Thoracic aorta (tissue), 2 donors: ENCODE measurements around the gene SIMC1. TPM values are rescaled to one million over a fixed set of nuclear protein-coding genes. Genes with fewer than 3 reads are reported as not detected.

Source experiments
- ATAC-seq: fragments of 150-250 bp; one replicate; pipeline ENCODE4 v1.8.0; 2017; ENCODE audit warnings: low read depth; ENCODE audit not compliant: insufficient number of reproducible peaks, low FRiP score
- DNase-seq: peaks from one replicate; pipeline ENCODE4 v3.0.0-alpha.2; 2020; ENCODE audit warnings: low spot score
- H3K27ac ChIP-seq, 2 donors: fragments of 200-600 bp; sonication (generic); 1 replicate in 1 of 2; 2 replicates in 1 of 2; pipeline ENCODE4 v1.5.1; 2016; ENCODE audit warnings: mild to moderate bottlenecking in 2 of 2, moderate library complexity in 2 of 2
- H3K27me3 ChIP-seq: fragments of 200-600 bp; sonication (generic); replicated peaks from 2 replicates; pipeline ENCODE4 v1.6.0; 2016; ENCODE audit warnings: mild to moderate bottlenecking; ENCODE audit not compliant: insufficient read depth
- H3K36me3 ChIP-seq: fragments of 200-600 bp; sonication (generic); one replicate; pipeline ENCODE4 v1.5.1; 2016
- H3K4me1 ChIP-seq, 2 donors: fragments of 200-600 bp; sonication (generic); 1 replicate in 1 of 2; 2 replicates in 1 of 2; pipeline versions ENCODE4 v1.5.1 to v1.6.0; 2016; ENCODE audit warnings: low read depth in 2 of 2, mild to moderate bottlenecking in 1 of 2; ENCODE audit not compliant: control insufficient read depth in 1 of 2
- H3K4me3 ChIP-seq: fragments of 200-600 bp; sonication (generic); 2 replicates; pipeline ENCODE4 v1.5.1; 2016; ENCODE audit warnings: mild to moderate bottlenecking
- H3K9me3 ChIP-seq: fragments of 200-600 bp; sonication (generic); 2 replicates; pipeline ENCODE4 v1.5.1; 2016
- CTCF ChIP-seq: fragments of 200-600 bp; sonication (generic); IDR thresholded peaks from one replicate; pipeline ENCODE4 v1.5.1; 2019; ENCODE audit warnings: antibody characterized with exemption
- total RNA-seq, 2 donors: library from RNA; depleted of rRNA; stranded (reverse); fragments of >200 nt; gene quantifications; one replicate each; pipeline versions ENCODE4 v1.1.0 to v1.2.3, GENCODE V29; 2016

The SIMC1 gene
- total RNA-seq, 2 donors from 2014 or later: 17.7 to 20.3 TPM

GRCh38 chr5:176388444-176389134 is 150.4 kb downstream of the SIMC1 start, which contains the start of the genes HIGD2A and NOP16:
TSS of gene HIGD2A (plus strand) at chr5:176388751. CDS start at chr5:176388820, 69 bp downstream.
TSS of gene NOP16 (minus strand) at chr5:176388598. CDS start at chr5:176388539, 59 bp downstream.
- ATAC-seq: peak; percentile 99
- Histone ChIP-seq H3K27me3 (no peaks in the 10 kb centered on the region), H3K4me1 (peaks cover 9 to 20% of the 10 kb centered on the region in 2 donors), H3K36me3 (peaks cover 27% of the 10 kb centered on the region), H3K4me3 (peak within 1 kb of the TSS; percentile 88), H3K9me3 (no peaks in the 10 kb centered on the region), H3K27ac (peak within 1 kb of the TSS; percentile 93 to 95)
- peak; percentile 99 for DNase-seq
- TF ChIP-seq CTCF: no peak

- Histone ChIP-seq H3K4me3 (peak overlapping the region; percentile 88), H3K27me3 (no peaks in the 10 kb centered on the region), H3K27ac (peak overlapping the region; percentile 93 to 95), H3K36me3 (peaks cover 22% of the 10 kb centered on the region), H3K9me3 (no peaks in the 10 kb centered on the region), H3K4me1 (peaks cover 9 to 20% of the 10 kb centered on the region in 2 donors)
- no peak for DNase-seq
- ATAC-seq: no peak
- no peak for TF ChIP-seq CTCF
These were observed 151.2 kb downstream of the SIMC1 start for GRCh38 chr5:176389135-176390123.

GRCh38 chr5:176391479-176391878 is 153.3 kb downstream of the SIMC1 start:
- Histone ChIP-seq H3K27me3 (no peaks in the 10 kb centered on the region), H3K4me1 (peaks cover 9 to 20% of the 10 kb centered on the region in 2 donors), H3K4me3 (no peak overlapping the region), H3K27ac (no peak overlapping the region), H3K36me3 (peaks cover 22% of the 10 kb centered on the region), H3K9me3 (no peaks in the 10 kb centered on the region)
- TF ChIP-seq CTCF: no peak
- DNase-seq (no peak), ATAC-seq (no peak)

- Histone ChIP-seq H3K4me1 (peaks cover 9 to 19% of the 10 kb centered on the region in 2 donors), H3K27me3 (no peaks in the 10 kb centered on the region), H3K36me3 (peaks cover 22% of the 10 kb centered on the region), H3K27ac (no peak overlapping the region), H3K4me3 (no peak overlapping the region), H3K9me3 (no peaks in the 10 kb centered on the region)
- no peak for TF ChIP-seq CTCF
- no peak for ATAC-seq
- no peak for DNase-seq
These were observed 153.8 kb downstream of the SIMC1 start for GRCh38 chr5:176391999-176392398.

GRCh38 chr5:176392526-176392925 is 154.3 kb downstream of the SIMC1 start:
- Histone ChIP-seq H3K4me3 (no peak overlapping the region), H3K27me3 (no peaks in the 10 kb centered on the region), H3K4me1 (peaks cover 7 to 14% of the 10 kb centered on the region in 2 donors), H3K27ac (no peak overlapping the region), H3K9me3 (no peaks in the 10 kb centered on the region), H3K36me3 (peaks cover 23% of the 10 kb centered on the region)
- ATAC-seq (no peak), DNase-seq (no peak)
- TF ChIP-seq CTCF: no peak
